CD4-positive, alpha-beta T cell treated with Interleukin-12 subunit alpha and Interleukin-12 subunit beta, for 1 hour (primary cell): ENCODE results near the gene KHDRBS1.
A peak's percentile ranks its signal among the peaks of the same experiment; 100 is the strongest.
"Not testable (repeated sequence)": the region's sequence is repeated elsewhere in the genome, so short reads cannot be mapped to it uniquely, and the experiment has no call there.

Experiments
- DNase-seq: peaks from one replicate; pipeline ENCODE4 v3.0.0-alpha.2; 2020

KHDRBS1 gene

GRCh38 chr1:32066489-32066873 lies 52.8 kb downstream of the KHDRBS1 start:
- peak; percentile 27 for DNase-seq

GRCh38 chr1:32068957-32069588 lies 55.4 kb downstream of the KHDRBS1 start:
- DNase-seq = no peak

GRCh38 chr1:32071758-32072621 lies 58.3 kb downstream of the KHDRBS1 start:
- no peak for DNase-seq

GRCh38 chr1:32072622-32073298 lies 59.1 kb downstream of the KHDRBS1 start, which contains the start of gene TMEM39B:
TSS of gene TMEM39B (plus strand) at chr1:32072939. CDS start at chr1:32073048, 109 bp downstream.
- peak; percentile 95 for DNase-seq

- DNase-seq = no peak
Measured at GRCh38 chr1:32073299-32074229, 59.9 kb downstream of the KHDRBS1 start.

- DNase-seq = no peak
Measured at GRCh38 chr1:32074841-32075240, 61.2 kb downstream of the KHDRBS1 start.

GRCh38 chr1:32077451-32077850 lies 63.8 kb downstream of the KHDRBS1 start:
- DNase-seq = no peak

GRCh38 chr1:32082022-32082421 lies 68.4 kb downstream of the KHDRBS1 start:
- DNase-seq = no peak

GRCh38 chr1:32086381-32086780 lies 72.7 kb downstream of the KHDRBS1 start:
- not testable (repeated sequence) for DNase-seq

- DNase-seq = no peak
Measured at GRCh38 chr1:32091176-32091575, 77.5 kb downstream of the KHDRBS1 start.

GRCh38 chr1:32091591-32091990 lies 77.9 kb downstream of the KHDRBS1 start:
- no peak for DNase-seq
